ENCODE data around the gene NDP. TPM values are rescaled to one million over a fixed set of nuclear protein-coding genes. Genes with fewer than 3 reads are reported as not detected.
"Not testable (repeated sequence)": the region's sequence is repeated elsewhere in the genome, so short reads cannot be mapped to it uniquely, and the experiment has no call there.

NDP gene
- total RNA-seq, 6 experiments from 2014 or later, result 0.09 to 0.31 TPM; not detected in 4

DNA sequence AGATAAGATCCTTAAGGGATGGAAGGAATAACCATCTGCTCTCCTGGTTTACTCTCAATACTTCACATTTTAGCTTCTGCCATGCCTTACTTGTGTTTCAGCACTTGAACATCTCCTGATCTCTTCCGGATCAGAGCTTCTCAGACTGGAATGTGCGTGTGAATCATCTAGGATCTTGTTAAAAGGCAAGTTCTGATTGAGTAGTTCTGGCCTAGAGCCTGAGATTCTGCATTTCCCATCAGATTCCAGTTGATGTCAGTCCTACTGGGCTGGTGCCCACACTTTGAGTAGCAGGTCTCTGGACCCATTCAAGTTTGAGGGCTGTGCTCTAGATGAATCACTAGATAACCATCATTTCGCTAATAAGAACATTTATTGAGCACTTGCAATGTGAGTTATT lies 20.0 kb downstream of the NDP start:
- Mint-ChIP-seq H3K9me3 (no peaks in the 10 kb centered on the region), H3K27ac (no peak overlapping the region), H3K4me1 (ENCODE audit: low read depth) (peaks cover 2% of the 10 kb centered on the region; the same call in 1 of the 2 replicates), H3K4me3 (no peak overlapping the region), H3K27me3 (ENCODE audit: insufficient read depth) (peaks cover 3% of the 10 kb centered on the region), H3K36me3 (ENCODE audit: low read depth) (no peaks in the 10 kb centered on the region)
- TF ChIP-seq, protein P1, sequence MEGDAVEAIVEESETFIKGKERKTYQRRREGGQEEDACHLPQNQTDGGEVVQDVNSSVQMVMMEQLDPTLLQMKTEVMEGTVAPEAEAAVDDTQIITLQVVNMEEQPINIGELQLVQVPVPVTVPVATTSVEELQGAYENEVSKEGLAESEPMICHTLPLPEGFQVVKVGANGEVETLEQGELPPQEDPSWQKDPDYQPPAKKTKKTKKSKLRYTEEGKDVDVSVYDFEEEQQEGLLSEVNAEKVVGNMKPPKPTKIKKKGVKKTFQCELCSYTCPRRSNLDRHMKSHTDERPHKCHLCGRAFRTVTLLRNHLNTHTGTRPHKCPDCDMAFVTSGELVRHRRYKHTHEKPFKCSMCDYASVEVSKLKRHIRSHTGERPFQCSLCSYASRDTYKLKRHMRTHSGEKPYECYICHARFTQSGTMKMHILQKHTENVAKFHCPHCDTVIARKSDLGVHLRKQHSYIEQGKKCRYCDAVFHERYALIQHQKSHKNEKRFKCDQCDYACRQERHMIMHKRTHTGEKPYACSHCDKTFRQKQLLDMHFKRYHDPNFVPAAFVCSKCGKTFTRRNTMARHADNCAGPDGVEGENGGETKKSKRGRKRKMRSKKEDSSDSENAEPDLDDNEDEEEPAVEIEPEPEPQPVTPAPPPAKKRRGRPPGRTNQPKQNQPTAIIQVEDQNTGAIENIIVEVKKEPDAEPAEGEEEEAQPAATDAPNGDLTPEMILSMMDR (IDR thresholded peaks at IDR 0.05), result no peak
- no peak for DNase-seq

DNA sequence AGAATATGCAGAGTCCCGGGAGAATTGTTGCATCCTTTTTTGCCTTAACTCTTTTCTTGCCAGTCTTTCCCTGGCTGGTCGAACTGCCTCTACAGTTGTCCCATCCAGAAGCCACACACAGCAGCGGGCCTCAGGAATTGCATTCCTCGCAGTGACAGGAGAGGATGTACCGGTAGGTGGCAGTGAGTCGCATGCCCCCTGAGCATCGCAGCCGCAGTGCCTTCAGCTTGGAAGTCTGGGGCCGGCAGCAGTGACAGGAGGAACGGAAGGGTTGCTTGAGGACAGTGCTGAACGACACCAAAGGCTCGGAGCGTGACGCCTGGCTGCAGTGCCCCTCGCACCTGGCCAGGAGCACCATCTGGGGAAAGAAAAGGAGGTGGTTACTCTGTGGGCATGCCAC lies 23.5 kb downstream of the NDP start:
- no peak overlapping the region for H3K4me3 Mint-ChIP-seq
- no peaks in the 10 kb centered on the region for H3K9me3 Mint-ChIP-seq
- no peak for DNase-seq
- peaks cover 5% of the 10 kb centered on the region for H3K27me3 Mint-ChIP-seq (ENCODE audit: insufficient read depth)
- no peak overlapping the region for H3K27ac Mint-ChIP-seq
- no peaks in the 10 kb centered on the region; the same call in 1 of the 2 replicates for H3K4me1 Mint-ChIP-seq (ENCODE audit: low read depth)
- TF ChIP-seq, protein P1 (IDR thresholded peaks at IDR 0.05), result peak; percentile 49; the same call in 1 of the 2 replicates
- H3K36me3 Mint-ChIP-seq (ENCODE audit: low read depth), result no peaks in the 10 kb centered on the region

DNA sequence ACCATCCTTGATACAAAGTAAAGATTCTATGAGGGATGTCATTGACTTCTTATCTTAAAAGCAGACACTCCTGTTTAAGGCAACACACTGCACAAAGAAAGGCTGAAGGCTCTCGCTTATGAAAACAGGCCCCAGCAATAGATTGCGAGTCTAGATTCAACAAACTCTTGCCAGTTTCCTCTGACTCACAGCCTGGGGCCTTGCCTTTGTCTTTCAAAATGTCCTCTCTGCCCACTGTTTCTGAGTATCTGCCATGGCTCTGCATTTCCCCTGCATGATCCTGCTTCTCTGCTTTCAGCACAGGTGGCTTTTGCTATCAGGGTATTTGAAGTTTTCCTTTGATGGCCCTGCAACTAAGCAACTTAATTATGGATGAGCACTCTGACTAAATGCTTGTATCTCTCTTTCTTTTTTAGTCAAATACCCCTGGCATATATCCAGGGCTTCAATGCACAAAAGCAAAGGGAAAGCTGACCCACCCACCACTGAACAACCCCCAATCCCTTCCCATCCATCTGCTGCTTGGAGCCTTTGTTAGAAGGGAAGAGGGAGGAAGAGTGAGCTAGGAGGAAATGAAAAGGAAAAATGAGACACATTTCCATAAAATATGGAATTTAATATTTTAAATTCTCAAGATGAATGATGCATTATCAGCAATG lies 32.2 kb downstream of the NDP start:
- peak; percentile 18 for DNase-seq
- H3K36me3 Mint-ChIP-seq (ENCODE audit: low read depth), result no peaks in the 10 kb centered on the region
- H3K4me3 Mint-ChIP-seq, result no peak overlapping the region
- no peak overlapping the region for H3K27ac Mint-ChIP-seq
- no peaks in the 10 kb centered on the region for H3K9me3 Mint-ChIP-seq
- H3K4me1 Mint-ChIP-seq (ENCODE audit: low read depth), result peaks cover 6% of the 10 kb centered on the region; the same call in 1 of the 2 replicates
- TF ChIP-seq, protein P1 (IDR thresholded peaks at IDR 0.05), result no peak
- peaks cover 7% of the 10 kb centered on the region; the same call in 1 of the 2 replicates for H3K27me3 Mint-ChIP-seq (ENCODE audit: insufficient read depth)

DNA sequence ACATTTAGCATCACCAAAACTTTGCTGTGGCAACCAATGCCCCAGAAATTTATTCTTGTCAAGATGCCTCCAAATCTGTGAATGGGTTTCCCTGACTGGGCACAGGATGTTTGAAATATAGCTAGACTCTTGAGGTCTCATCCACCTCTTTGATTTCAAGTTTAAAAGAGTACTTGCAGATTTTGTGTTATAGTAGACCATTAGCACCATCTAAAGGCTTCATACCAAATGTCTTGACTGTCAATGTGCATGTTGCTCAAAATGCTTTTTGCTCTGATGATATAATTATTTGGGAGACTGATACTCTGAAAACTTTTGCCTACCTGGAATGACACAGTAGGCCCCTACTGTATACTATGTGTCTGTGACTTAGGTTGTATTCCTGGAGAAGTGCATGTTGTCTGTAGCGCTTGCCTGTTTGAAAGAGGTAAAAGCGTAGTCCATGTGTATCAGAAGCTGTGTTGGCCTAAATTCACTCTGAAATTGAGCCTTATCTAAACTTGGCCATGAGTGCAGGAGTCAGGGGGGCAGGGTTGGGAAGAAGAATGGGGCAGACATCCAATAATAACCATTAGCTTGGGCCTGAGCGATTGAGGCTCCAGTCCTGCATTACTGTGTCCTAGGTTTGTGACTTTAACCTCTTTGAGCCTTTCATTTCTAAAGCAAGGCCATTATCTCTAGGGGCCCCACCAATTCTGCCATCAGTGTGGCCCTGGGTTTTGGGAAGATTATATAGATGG lies 33.8 kb downstream of the NDP start:
- Mint-ChIP-seq H3K36me3 (ENCODE audit: low read depth) (no peaks in the 10 kb centered on the region), H3K9me3 (no peaks in the 10 kb centered on the region), H3K27me3 (ENCODE audit: insufficient read depth) (peaks cover 2% of the 10 kb centered on the region; the same call in 1 of the 2 replicates), H3K4me3 (no peak overlapping the region), H3K4me1 (ENCODE audit: low read depth) (peaks cover 6% of the 10 kb centered on the region; the same call in 1 of the 2 replicates), H3K27ac (no peak overlapping the region)
- TF ChIP-seq, protein P1 (IDR thresholded peaks at IDR 0.05), result no peak
- no peak for DNase-seq

DNA sequence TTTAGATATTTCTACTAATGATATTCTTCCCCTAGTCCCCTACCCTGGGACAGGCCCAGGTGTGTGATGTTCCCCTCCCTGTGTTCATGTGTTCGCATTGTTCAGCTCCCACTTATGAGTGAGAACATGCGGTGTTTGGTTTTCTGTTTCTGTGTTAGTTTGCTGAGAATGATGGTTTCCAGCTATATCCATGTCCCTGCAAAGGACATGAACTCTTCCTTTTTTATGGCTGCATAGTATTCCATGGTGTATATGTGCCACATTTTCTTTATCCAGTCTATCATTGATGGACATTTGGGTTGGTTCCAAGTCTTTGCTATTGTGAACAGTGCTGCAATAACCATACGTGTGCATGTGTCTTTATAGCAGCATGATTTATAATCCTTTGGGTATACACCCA lies 51.2 kb downstream of the NDP start:
- not testable (repeated sequence) for H3K27me3 Mint-ChIP-seq (ENCODE audit: insufficient read depth); H3K4me1 Mint-ChIP-seq (ENCODE audit: low read depth)

DNA sequence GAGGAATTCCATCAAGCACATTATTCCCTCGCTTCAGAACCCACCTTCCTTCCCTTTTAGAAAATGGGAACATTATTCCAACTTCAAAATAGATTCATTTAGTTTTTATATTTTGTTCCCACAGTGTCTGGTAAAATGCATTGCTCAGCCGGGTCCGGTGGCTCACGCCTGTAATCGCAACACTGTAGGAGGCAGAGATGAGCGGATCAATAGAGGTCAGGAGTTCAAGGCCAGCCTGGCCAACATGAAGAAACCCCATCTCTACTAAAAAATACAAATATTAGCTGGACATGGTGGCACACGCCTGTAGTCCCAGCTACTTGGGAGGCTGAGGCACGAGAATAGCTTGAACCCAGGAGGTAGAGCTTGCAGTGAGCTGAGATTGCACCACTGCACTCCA lies 62.4 kb downstream of the NDP start:
- not testable (repeated sequence) for H3K4me1 Mint-ChIP-seq (ENCODE audit: low read depth); H3K27ac Mint-ChIP-seq; DNase-seq; H3K27me3 Mint-ChIP-seq (ENCODE audit: insufficient read depth); H3K36me3 Mint-ChIP-seq (ENCODE audit: low read depth); H3K4me3 Mint-ChIP-seq; H3K9me3 Mint-ChIP-seq

More for the DNA sequence above, 51.2 kb downstream of the NDP start:
- H3K36me3 Mint-ChIP-seq (ENCODE audit: low read depth); H3K4me3 Mint-ChIP-seq; H3K27ac Mint-ChIP-seq; DNase-seq; H3K9me3 Mint-ChIP-seq: not testable (repeated sequence)
